ENCODE measurements around the gene CLDN6. TPM values are rescaled to one million over a fixed set of nuclear protein-coding genes. Genes with fewer than 3 reads are reported as not detected.

The CLDN6 gene
- total RNA-seq, 1 donor from 2014 or later = 319 TPM

GRCh38 chr16:3022208-3022683, 4.3 kb upstream of the CLDN6 start:
- Histone ChIP-seq H3K36me3 (ENCODE audit: control insufficient read depth, insufficient read depth, low read length) (peaks cover 4% of the 10 kb centered on the region), H3K27me3 (ENCODE audit: control insufficient read depth, insufficient read depth, low read length) (no peaks in the 10 kb centered on the region), H3K4me3 (ENCODE audit: low read depth, low read length) (peak overlapping the region; percentile 88)
- TF ChIP-seq CTCF (IDR thresholded peaks at IDR 0.05; ENCODE audit: insufficient read depth, low read length, poor library complexity, severe bottlenecking) = no peak
- DNase-seq (ENCODE audit: low read depth) = peak; percentile 81

GRCh38 chr16:3021449-3022207, 3.6 kb upstream of the CLDN6 start:
- Histone ChIP-seq H3K36me3 (ENCODE audit: control insufficient read depth, insufficient read depth, low read length) (no peaks in the 10 kb centered on the region), H3K4me3 (ENCODE audit: low read depth, low read length) (peak overlapping the region; percentile 88), H3K27me3 (ENCODE audit: control insufficient read depth, insufficient read depth, low read length) (no peaks in the 10 kb centered on the region)
- DNase-seq (ENCODE audit: low read depth) = peak; percentile 80
- TF ChIP-seq CTCF (IDR thresholded peaks at IDR 0.05; ENCODE audit: insufficient read depth, low read length, poor library complexity, severe bottlenecking) = peak; percentile 55

- no peak for DNase-seq (ENCODE audit: low read depth)
- Histone ChIP-seq H3K36me3 (ENCODE audit: control insufficient read depth, insufficient read depth, low read length) (no peaks in the 10 kb centered on the region), H3K27me3 (ENCODE audit: control insufficient read depth, insufficient read depth, low read length) (no peaks in the 10 kb centered on the region), H3K4me3 (ENCODE audit: low read depth, low read length) (peak overlapping the region; percentile 88)
- no peak for TF ChIP-seq CTCF (IDR thresholded peaks at IDR 0.05; ENCODE audit: insufficient read depth, low read length, poor library complexity, severe bottlenecking)
These were observed 2.8 kb upstream of the CLDN6 start for GRCh38 chr16:3020604-3021448.

GRCh38 chr16:3020247-3020603, 2.2 kb upstream of the CLDN6 start, which contains the start of gene TNFRSF12A:
TSS of gene TNFRSF12A (plus strand) at chr16:3020368. CDS start at chr16:3020398, 30 bp downstream.
- DNase-seq (ENCODE audit: low read depth) = no peak
- H3K36me3 ChIP-seq (ENCODE audit: control insufficient read depth, insufficient read depth, low read length) = no peaks in the 10 kb centered on the region
- peak within 1 kb of the TSS; percentile 88 for H3K4me3 ChIP-seq (ENCODE audit: low read depth, low read length)
- H3K27me3 ChIP-seq (ENCODE audit: control insufficient read depth, insufficient read depth, low read length) = no peaks in the 10 kb centered on the region
- no peak for TF ChIP-seq CTCF (IDR thresholded peaks at IDR 0.05; ENCODE audit: insufficient read depth, low read length, poor library complexity, severe bottlenecking)

GRCh38 chr16:3019594-3020246, 1.7 kb upstream of the CLDN6 start:
- H3K36me3 ChIP-seq (ENCODE audit: control insufficient read depth, insufficient read depth, low read length) = no peaks in the 10 kb centered on the region
- no peak for DNase-seq (ENCODE audit: low read depth)
- no peaks in the 10 kb centered on the region for H3K27me3 ChIP-seq (ENCODE audit: control insufficient read depth, insufficient read depth, low read length)
- H3K4me3 ChIP-seq (ENCODE audit: low read depth, low read length) = peak overlapping the region; percentile 88
- TF ChIP-seq CTCF (IDR thresholded peaks at IDR 0.05; ENCODE audit: insufficient read depth, low read length, poor library complexity, severe bottlenecking) = no peak

Measured in kidney epithelial cell (primary cell).